HCT116 (cell line): ENCODE data around the gene ASAH2B.
"Not testable (repeated sequence)": the region's sequence is repeated elsewhere in the genome, so short reads cannot be mapped to it uniquely, and the experiment has no call there.

ENCODE experiments used
- ATF3 ChIP-seq: IDR thresholded peaks from 2 replicates; pipeline ENCODE4 v1.6.1; 2012
- CTCF ChIP-seq, 3 experiments: fragments of 200-600 bp in 1 of 3; sonication (generic) in 1 of 3; IDR thresholded peaks in 2 of 3; conservative IDR thresholded peaks in 1 of 3; 2 replicates each; pipeline ENCODE4 v1.5.1; 2012 to 2017; ENCODE audit warnings: low read depth in 2 of 3, low read length in 2 of 3, antibody characterized with exemption in 1 of 3, borderline replicate concordance in 1 of 3, control low read depth in 1 of 3, mild to moderate bottlenecking in 1 of 3, mixed read lengths in 1 of 3, mixed run types in 1 of 3, moderate library complexity in 1 of 3; ENCODE audit not compliant: insufficient read depth in 1 of 3
- EGR1 ChIP-seq: IDR thresholded peaks from 2 replicates; pipeline ENCODE4 v1.6.1; 2012; ENCODE audit warnings: low read depth
- EZH2 ChIP-seq: fragments of 200-600 bp; sonication (generic); IDR thresholded peaks from 2 replicates; pipeline ENCODE4 v1.6.1; 2017; ENCODE audit warnings: antibody characterized with exemption, mixed run types
- EZH2phosphoT487 ChIP-seq: fragments of 200-600 bp; IDR thresholded peaks from 2 replicates; pipeline ENCODE4 v1.6.1; 2018; ENCODE audit warnings: antibody characterized with exemption, borderline replicate concordance
- MAX ChIP-seq: IDR thresholded peaks from 2 replicates; pipeline ENCODE4 v1.6.1; 2012
- POLR2A ChIP-seq: IDR thresholded peaks from 2 replicates; pipeline ENCODE4 v1.7.0; 2011; ENCODE audit warnings: borderline replicate concordance; ENCODE audit not compliant: insufficient read depth, insufficient read length; ENCODE audit errors: extremely low read depth
- POLR2AphosphoS5 ChIP-seq: IDR thresholded peaks from 2 replicates; pipeline ENCODE4 v1.6.1; 2011; ENCODE audit warnings: mild to moderate bottlenecking, low read depth, low read length, moderate library complexity

GRCh38 chr10:50766774-50767513, 27.2 kb downstream of the ASAH2B start:
- not testable (repeated sequence) for TF ChIP-seq CTCF (IDR thresholded peaks at IDR 0.05 in 2 of 3, conservative IDR thresholded peaks at IDR 0.05 in 1 of 3; ENCODE audit: borderline replicate concordance in 1 of 3, insufficient read depth in 1 of 3, low read depth in 2 of 3, low read length in 2 of 3); EZH2phosphoT487; MAX; POLR2AphosphoS5; EZH2; POLR2A; ATF3; EGR1
